ENCODE data around the gene TTR. TPM values are rescaled to one million over a fixed set of nuclear protein-coding genes. Genes with fewer than 3 reads are reported as not detected.

TTR gene
- total and polyA plus RNA-seq, 2 of the 13 experiments (the other 11 are each of a cell fraction or from before 2014, with no cell fraction given) = 91.3 to 496 TPM

DNA sequence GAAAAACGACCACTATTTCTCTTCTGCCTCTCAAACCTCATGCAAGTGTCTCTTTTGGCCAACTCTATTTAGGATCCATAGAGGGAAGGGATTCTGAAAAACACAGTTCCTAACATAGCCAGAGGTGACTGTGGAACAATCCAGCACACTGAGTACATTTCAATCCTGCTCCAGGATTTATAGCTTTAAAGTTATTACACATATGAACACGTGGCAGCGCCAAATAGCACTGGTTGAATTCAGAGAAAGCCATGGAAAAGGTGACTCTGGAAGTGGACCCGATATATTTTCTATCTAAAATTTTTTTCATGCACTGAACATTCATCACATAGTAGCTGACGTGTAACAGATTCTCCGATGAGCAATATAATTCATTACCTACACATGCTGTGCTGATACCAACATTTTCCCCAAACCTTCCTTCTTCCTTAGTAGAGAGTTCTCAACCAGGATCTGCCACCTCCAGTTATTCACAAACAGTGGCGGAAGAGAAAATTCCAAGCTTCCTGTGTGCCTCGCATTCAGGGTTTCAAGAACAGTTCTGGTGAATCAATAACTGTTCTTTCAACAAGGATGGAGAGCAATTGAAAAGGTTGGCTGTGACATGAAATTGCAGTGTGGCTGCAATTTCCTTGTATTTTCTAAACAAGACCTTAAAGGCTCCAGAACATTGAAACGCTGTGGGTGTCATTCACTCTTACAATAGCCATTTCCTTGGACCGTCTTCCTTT, 25.7 kb upstream of the TTR start (continued):
- no peak for TF ChIP-seq ZNF350 (CRISPR knock-in tag; IDR thresholded peaks at IDR 0.05; ENCODE audit: borderline replicate concordance, low read depth)
- no peak for TF ChIP-seq CEBPB (IDR thresholded peaks at IDR 0.05; ENCODE audit: borderline replicate concordance, low read depth, low read length)
- TF ChIP-seq SCMH1 (CRISPR knock-in tag; IDR thresholded peaks at IDR 0.05; ENCODE audit: borderline replicate concordance) = no peak
- TF ChIP-seq ZNF451 (CRISPR knock-in tag; IDR thresholded peaks at IDR 0.05) = no peak
- TF ChIP-seq, protein P1, sequence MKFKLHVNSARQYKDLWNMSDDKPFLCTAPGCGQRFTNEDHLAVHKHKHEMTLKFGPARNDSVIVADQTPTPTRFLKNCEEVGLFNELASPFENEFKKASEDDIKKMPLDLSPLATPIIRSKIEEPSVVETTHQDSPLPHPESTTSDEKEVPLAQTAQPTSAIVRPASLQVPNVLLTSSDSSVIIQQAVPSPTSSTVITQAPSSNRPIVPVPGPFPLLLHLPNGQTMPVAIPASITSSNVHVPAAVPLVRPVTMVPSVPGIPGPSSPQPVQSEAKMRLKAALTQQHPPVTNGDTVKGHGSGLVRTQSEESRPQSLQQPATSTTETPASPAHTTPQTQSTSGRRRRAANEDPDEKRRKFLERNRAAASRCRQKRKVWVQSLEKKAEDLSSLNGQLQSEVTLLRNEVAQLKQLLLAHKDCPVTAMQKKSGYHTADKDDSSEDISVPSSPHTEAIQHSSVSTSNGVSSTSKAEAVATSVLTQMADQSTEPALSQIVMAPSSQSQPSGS (CRISPR knock-in tag; IDR thresholded peaks at IDR 0.05) = 0 out of 2 replicates have a peak, but pooled peaks have one; percentile 15
- no peak for TF ChIP-seq ZNF75D (CRISPR knock-in tag; IDR thresholded peaks at IDR 0.05; ENCODE audit: borderline replicate concordance)
- TF ChIP-seq ZSCAN31 (CRISPR knock-in tag; IDR thresholded peaks at IDR 0.05; ENCODE audit: low read depth) = no peak
- TF ChIP-seq, protein P2, sequence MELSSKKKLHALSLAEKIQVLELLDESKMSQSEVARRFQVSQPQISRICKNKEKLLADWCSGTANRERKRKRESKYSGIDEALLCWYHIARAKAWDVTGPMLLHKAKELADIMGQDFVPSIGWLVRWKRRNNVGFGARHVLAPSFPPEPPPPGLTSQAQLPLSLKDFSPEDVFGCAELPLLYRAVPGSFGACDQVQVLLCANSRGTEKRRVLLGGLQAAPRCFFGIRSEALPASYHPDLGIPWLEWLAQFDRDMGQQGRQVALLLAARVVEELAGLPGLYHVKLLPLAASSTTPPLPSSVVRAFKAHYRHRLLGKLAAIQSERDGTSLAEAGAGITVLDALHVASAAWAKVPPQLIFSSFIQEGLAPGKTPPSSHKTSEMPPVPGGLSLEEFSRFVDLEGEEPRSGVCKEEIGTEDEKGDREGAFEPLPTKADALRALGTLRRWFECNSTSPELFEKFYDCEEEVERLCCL (CRISPR knock-in tag; IDR thresholded peaks at IDR 0.05; ENCODE audit: borderline replicate concordance) = no peak
- TF ChIP-seq HMG20A (CRISPR knock-in tag; IDR thresholded peaks at IDR 0.05; ENCODE audit: borderline replicate concordance) = 0 out of 2 replicates have a peak, but pooled peaks have one; percentile 23
- TF ChIP-seq, protein P3, sequence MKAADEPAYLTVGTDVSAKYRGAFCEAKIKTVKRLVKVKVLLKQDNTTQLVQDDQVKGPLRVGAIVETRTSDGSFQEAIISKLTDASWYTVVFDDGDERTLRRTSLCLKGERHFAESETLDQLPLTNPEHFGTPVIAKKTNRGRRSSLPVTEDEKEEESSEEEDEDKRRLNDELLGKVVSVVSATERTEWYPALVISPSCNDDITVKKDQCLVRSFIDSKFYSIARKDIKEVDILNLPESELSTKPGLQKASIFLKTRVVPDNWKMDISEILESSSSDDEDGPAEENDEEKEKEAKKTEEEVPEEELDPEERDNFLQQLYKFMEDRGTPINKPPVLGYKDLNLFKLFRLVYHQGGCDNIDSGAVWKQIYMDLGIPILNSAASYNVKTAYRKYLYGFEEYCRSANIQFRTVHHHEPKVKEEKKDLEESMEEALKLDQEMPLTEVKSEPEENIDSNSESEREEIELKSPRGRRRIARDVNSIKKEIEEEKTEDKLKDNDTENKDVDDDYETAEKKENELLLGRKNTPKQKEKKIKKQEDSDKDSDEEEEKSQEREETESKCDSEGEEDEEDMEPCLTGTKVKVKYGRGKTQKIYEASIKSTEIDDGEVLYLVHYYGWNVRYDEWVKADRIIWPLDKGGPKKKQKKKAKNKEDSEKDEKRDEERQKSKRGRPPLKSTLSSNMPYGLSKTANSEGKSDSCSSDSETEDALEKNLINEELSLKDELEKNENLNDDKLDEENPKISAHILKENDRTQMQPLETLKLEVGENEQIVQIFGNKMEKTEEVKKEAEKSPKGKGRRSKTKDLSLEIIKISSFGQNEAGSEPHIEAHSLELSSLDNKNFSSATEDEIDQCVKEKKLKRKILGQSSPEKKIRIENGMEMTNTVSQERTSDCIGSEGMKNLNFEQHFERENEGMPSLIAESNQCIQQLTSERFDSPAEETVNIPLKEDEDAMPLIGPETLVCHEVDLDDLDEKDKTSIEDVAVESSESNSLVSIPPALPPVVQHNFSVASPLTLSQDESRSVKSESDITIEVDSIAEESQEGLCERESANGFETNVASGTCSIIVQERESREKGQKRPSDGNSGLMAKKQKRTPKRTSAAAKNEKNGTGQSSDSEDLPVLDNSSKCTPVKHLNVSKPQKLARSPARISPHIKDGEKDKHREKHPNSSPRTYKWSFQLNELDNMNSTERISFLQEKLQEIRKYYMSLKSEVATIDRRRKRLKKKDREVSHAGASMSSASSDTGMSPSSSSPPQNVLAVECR (CRISPR knock-in tag; IDR thresholded peaks at IDR 0.05; ENCODE audit: borderline replicate concordance) = no peak
- no peak for TF ChIP-seq ZNF251 (CRISPR knock-in tag; IDR thresholded peaks at IDR 0.05)
- no peak for TF ChIP-seq ZNF232 (CRISPR knock-in tag; IDR thresholded peaks at IDR 0.05; ENCODE audit: borderline replicate concordance)
- TF ChIP-seq HMG20B (CRISPR knock-in tag; conservative IDR thresholded peaks at IDR 0.05) = no peak
- TF ChIP-seq, protein P4, sequence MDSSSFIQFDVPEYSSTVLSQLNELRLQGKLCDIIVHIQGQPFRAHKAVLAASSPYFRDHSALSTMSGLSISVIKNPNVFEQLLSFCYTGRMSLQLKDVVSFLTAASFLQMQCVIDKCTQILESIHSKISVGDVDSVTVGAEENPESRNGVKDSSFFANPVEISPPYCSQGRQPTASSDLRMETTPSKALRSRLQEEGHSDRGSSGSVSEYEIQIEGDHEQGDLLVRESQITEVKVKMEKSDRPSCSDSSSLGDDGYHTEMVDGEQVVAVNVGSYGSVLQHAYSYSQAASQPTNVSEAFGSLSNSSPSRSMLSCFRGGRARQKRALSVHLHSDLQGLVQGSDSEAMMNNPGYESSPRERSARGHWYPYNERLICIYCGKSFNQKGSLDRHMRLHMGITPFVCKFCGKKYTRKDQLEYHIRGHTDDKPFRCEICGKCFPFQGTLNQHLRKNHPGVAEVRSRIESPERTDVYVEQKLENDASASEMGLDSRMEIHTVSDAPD (CRISPR knock-in tag; IDR thresholded peaks at IDR 0.05) = no peak
- no peak for TF ChIP-seq CENPT (CRISPR knock-in tag; IDR thresholded peaks at IDR 0.05; ENCODE audit: low read depth)

Data from HepG2 (cell line).